HuH-7 (cell line): Measurements from ENCODE around the gene AZI2.

Experiments used
- DNase-seq: peaks from one replicate; pipeline ENCODE4 v3.0.0; 2011; ENCODE audit warnings: low spot score

AZI2 gene

GRCh38 chr3:28301688-28302087, 46.9 kb downstream of the AZI2 start:
- no peak for DNase-seq

- no peak for DNase-seq
These were observed 48.2 kb downstream of the AZI2 start for GRCh38 chr3:28300345-28300962.

GRCh38 chr3:28299705-28300104, 48.9 kb downstream of the AZI2 start:
- no peak for DNase-seq

- no peak for DNase-seq
These were observed 52.6 kb downstream of the AZI2 start for GRCh38 chr3:28295898-28296490.

- no peak for DNase-seq
These were observed 53.8 kb downstream of the AZI2 start for GRCh38 chr3:28294667-28295413.

- DNase-seq, result no peak
These were observed 56.0 kb downstream of the AZI2 start for GRCh38 chr3:28292622-28293021.

- no peak for DNase-seq
These were observed 57.0 kb downstream of the AZI2 start for GRCh38 chr3:28291577-28291976.

GRCh38 chr3:28290863-28291300, 57.7 kb downstream of the AZI2 start:
- DNase-seq, result no peak

- DNase-seq, result no peak
These were observed 61.6 kb downstream of the AZI2 start for GRCh38 chr3:28287046-28287445.

- DNase-seq, result peak; percentile 22
These were observed 62.0 kb downstream of the AZI2 start for GRCh38 chr3:28286595-28286994.

- DNase-seq, result no peak
These were observed 67.8 kb downstream of the AZI2 start for GRCh38 chr3:28280781-28281180.

GRCh38 chr3:28279770-28280169, 68.9 kb downstream of the AZI2 start:
- no peak for DNase-seq

GRCh38 chr3:28278918-28279317, 69.7 kb downstream of the AZI2 start:
- no peak for DNase-seq

- DNase-seq, result no peak
These were observed 74.8 kb downstream of the AZI2 start for GRCh38 chr3:28273837-28274236.
